ENCODE data around the gene CXorf51A. TPM values are rescaled to one million over a fixed set of nuclear protein-coding genes. Genes with fewer than 3 reads are reported as not detected.

The CXorf51A gene
- not detected in 2 replicates for total RNA-seq

GRCh38 chrX:146814644-146815043 lies at the start of gene CXorf51A:
TSS of gene CXorf51A (minus strand) at chrX:146814744. CDS start at chrX:146814723, 21 bp downstream.

GRCh38 chrX:146809471-146809870 lies 5.1 kb downstream of the CXorf51A start, which contains the start of gene CXorf51B:
TSS of gene CXorf51B (plus strand) at chrX:146809771. CDS start at chrX:146809792, 21 bp downstream.

Other genes with a start within 250 kb of the CXorf51A start
- not detected in 2 replicates for gene CXorf51B, start 5.0 kb downstream of the CXorf51A start, total RNA-seq

Data from bladder microvascular endothelial cell (primary cell).